Progenitor cell of endocrine pancreas (in vitro differentiated cells): ENCODE measurements around the gene BMP4. TPM values are rescaled to one million over a fixed set of nuclear protein-coding genes. Genes with fewer than 3 reads are reported as not detected.

Experiments used
- DNase-seq: peaks from one replicate; pipeline ENCODE4 v3.0.0; 2021; ENCODE audit warnings: low spot score; ENCODE audit not compliant: unreplicated experiment
- H3K27ac Mint-ChIP-seq: 2 replicates; pipeline ENCODE4 v1.8.0; 2021; ENCODE audit warnings: mild to moderate bottlenecking, moderate library complexity, mixed read lengths
- H3K27me3 Mint-ChIP-seq: 2 replicates; pipeline ENCODE4 v1.8.0; 2021; ENCODE audit warnings: mixed read lengths
- H3K36me3 Mint-ChIP-seq: 2 replicates; pipeline ENCODE4 v1.8.0; 2022; ENCODE audit warnings: mixed read lengths; ENCODE audit not compliant: insufficient read depth
- H3K4me1 Mint-ChIP-seq: 2 replicates; pipeline ENCODE4 v1.8.0; 2021; ENCODE audit warnings: low read depth, mixed read lengths
- H3K4me3 Mint-ChIP-seq: 2 replicates; pipeline ENCODE4 v1.8.0; 2021; ENCODE audit warnings: low read depth, mild to moderate bottlenecking, moderate library complexity, mixed read lengths
- H3K9me3 Mint-ChIP-seq: 2 replicates; pipeline ENCODE4 v1.8.0; 2021; ENCODE audit warnings: low read depth, mixed read lengths
- long read RNA-seq: library from polyadenylated mRNA; unstranded; transcript quantifications from one replicate; pipeline ENCODE4 v2.0.0, GENCODE V29; 2020
- total RNA-seq: library from RNA; stranded (reverse); gene quantifications from 2 replicates; pipeline ENCODE4 v1.2.1, GENCODE V29; 2021
- TF ChIP-seq, protein P1 (sequence below): fragments of 200-600 bp; sonication (generic); IDR thresholded peaks from one replicate; pipeline ENCODE4 v1.5.0; 2021; ENCODE audit warnings: antibody characterized with exemption, mild to moderate bottlenecking; ENCODE audit not compliant: unreplicated experiment

BMP4 gene
- 2.7 and 7.5 TPM in 2 replicates for total RNA-seq
- long read RNA-seq, transcript BMP4-201 (4 exons, 1,917 nt) = minor isoform, 7 of 18 reads
- long read RNA-seq, transcript BMP4-205 (3 exons, 1,705 nt) = major isoform, 8 of 18 reads
- long read RNA-seq, partial matches to known transcripts = 0 of 18 reads
- long read RNA-seq, other reads (novel, unspliced or antisense) = 3 of 18 reads

DNA sequence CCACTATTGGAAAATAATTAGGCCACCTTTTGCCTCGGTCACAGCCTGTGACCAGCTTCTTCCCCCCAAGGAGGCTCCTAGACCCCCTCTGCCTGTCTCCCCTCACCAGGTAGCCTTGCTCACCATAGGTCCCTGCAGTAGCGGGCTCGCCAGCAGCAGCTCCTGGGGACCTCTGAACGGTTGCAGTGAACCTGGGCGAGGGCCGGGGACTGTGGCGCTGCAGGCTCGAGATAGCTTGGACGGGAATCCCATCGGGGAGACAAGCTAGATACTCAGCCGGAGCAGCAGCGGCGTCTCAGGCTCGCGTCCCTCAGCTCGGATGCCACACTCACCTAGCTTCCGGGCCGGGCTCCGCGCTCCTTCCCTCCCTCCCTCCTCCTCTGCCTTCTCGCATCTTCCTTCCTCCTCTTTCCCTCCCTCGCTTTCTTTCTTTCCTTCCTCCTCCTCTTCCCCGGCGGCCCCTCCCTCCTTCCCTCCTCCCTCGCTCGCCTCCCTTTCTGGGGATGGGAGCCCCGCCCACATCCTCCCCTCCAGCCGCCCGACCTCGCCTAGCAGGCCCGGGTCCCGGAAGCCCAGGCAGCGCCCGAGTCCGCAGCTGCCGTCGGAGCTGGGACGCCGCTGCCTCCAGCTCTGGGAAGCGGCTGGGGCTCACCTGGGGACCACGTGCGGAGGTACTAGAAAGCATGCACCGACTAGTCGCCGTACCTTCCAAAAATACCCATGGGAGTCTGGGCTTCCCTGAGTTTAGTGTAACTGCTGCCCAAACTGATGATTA is at the start of gene BMP4:
Gene BMP4, minus strand, starts transcription at position 399 of the 775 bp plus-strand sequence. CDS start 4,603 bp downstream, outside the sequence.
- TF ChIP-seq, protein P1, sequence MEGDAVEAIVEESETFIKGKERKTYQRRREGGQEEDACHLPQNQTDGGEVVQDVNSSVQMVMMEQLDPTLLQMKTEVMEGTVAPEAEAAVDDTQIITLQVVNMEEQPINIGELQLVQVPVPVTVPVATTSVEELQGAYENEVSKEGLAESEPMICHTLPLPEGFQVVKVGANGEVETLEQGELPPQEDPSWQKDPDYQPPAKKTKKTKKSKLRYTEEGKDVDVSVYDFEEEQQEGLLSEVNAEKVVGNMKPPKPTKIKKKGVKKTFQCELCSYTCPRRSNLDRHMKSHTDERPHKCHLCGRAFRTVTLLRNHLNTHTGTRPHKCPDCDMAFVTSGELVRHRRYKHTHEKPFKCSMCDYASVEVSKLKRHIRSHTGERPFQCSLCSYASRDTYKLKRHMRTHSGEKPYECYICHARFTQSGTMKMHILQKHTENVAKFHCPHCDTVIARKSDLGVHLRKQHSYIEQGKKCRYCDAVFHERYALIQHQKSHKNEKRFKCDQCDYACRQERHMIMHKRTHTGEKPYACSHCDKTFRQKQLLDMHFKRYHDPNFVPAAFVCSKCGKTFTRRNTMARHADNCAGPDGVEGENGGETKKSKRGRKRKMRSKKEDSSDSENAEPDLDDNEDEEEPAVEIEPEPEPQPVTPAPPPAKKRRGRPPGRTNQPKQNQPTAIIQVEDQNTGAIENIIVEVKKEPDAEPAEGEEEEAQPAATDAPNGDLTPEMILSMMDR = no peak
- Mint-ChIP-seq H3K4me1 (peaks cover 36% of the 10 kb centered on the region), H3K27ac (no peak within 1 kb of the TSS), H3K4me3 (peak within 1 kb of the TSS; percentile 82), H3K9me3 (no peaks in the 10 kb centered on the region), H3K36me3 (no peaks in the 10 kb centered on the region), H3K27me3 (peaks cover 77% of the 10 kb centered on the region)
- no peak for DNase-seq

DNA sequence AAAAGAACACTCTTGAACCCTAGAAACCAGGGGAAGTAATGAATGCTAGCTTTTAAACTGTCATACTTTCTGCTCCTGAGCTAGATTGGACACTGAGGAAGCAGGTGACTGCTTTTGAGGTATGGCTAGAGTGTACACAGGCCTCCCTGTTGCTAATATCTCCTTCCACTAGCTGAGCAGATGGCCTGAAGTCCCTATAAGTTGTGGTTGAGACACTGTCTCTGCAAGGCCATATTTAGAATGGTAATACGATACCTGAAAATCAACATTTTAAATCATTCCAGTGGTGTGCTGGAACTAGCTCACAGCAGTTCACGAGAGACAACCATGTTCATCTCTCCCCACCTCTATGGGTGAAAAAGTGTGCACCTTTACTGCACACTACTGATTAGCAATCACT is 46.4 kb upstream of the BMP4 start:
- Mint-ChIP-seq H3K36me3 (no peaks in the 10 kb centered on the region), H3K4me3 (no peak overlapping the region), H3K4me1 (peaks cover 4% of the 10 kb centered on the region), H3K27me3 (no peaks in the 10 kb centered on the region), H3K9me3 (peaks cover 6% of the 10 kb centered on the region), H3K27ac (no peak overlapping the region)
- DNase-seq = no peak
- TF ChIP-seq, protein P1 = no peak

DNA sequence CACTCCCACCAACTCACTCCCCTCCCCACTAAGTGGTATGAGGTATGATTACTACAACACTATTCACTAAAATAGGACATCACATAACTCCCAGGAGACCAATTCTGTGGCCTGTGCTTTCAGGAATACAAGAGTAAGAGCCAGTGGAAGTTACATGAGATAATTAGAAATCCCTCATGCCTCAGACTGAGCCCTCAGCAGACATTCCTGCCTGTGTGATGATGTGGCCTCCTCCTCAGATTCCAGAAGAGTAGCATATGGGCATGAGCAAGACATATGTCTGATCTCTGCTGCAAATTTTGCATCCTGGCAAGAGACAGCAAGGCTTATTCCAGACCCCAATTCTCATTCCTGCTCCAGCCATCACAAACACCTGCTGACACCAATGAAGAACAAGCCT is 46.0 kb upstream of the BMP4 start:
- H3K27ac Mint-ChIP-seq = no peak overlapping the region
- no peak for DNase-seq
- H3K4me1 Mint-ChIP-seq = peaks cover 4% of the 10 kb centered on the region
- peaks cover 6% of the 10 kb centered on the region for H3K9me3 Mint-ChIP-seq
- no peaks in the 10 kb centered on the region for H3K27me3 Mint-ChIP-seq
- H3K4me3 Mint-ChIP-seq = no peak overlapping the region
- TF ChIP-seq, protein P1 = no peak
- H3K36me3 Mint-ChIP-seq = no peaks in the 10 kb centered on the region

DNA sequence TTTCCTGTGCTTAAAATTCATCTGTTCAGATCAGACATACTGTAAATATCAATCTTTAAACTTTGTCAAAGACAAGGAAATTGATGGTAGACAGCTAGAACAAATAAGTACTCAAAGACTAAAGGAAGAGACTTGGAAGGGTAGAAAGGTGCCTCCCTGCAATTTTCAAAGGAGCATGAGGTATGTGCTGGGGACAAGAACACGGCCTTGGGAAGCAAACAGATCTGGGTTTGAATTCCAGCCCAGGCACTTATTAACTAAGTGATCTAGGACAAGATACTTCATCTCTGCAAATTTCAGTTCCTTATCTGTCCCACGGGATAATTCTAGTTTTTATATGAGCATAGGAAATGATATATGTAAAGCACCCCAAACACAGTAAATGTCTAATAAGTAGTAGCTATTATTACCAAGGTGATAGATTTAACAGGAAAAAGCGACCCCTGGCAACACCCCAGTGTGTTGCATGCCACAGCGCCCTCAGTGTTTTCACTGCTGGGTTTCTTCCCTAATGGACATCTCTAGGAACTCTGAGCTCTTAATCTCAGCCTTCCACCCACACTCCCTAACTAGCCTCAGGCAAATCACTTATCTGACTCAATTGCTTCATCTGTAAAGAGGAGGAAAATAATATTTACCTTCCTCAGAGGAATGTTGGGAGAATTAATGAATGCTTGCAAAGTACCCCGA is 44.7 kb upstream of the BMP4 start:
- Mint-ChIP-seq H3K4me1 (peaks cover 4% of the 10 kb centered on the region), H3K27me3 (no peaks in the 10 kb centered on the region), H3K4me3 (no peak overlapping the region), H3K27ac (no peak overlapping the region), H3K36me3 (no peaks in the 10 kb centered on the region), H3K9me3 (peaks cover 6% of the 10 kb centered on the region)
- TF ChIP-seq, protein P1 = peak; percentile 32
- no peak for DNase-seq

DNA sequence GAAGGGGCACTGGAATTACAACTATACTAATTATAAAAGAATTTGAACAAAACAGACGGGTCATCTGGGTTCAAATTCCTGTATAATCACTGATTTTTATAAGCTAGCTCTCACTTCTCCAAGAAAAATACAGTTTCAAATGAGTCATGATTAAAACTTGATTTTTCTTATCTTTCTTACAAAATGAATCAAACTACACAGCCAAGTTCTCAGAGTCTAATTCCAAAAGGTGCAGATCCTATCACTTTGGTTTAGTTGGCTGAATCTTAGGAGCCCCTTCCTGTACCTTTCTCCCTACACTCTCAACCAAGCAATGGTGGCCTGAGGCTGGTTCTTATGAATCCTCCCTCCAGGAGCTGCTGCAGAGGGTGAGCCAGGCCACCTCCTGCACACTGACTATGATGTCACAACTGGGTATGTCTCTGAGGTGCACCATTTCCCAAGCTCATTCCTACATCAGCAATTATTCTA is 43.8 kb upstream of the BMP4 start:
- DNase-seq = no peak
- no peaks in the 10 kb centered on the region for H3K9me3 Mint-ChIP-seq
- H3K27ac Mint-ChIP-seq = no peak overlapping the region
- H3K4me3 Mint-ChIP-seq = no peak overlapping the region
- H3K4me1 Mint-ChIP-seq = peaks cover 4% of the 10 kb centered on the region
- H3K36me3 Mint-ChIP-seq = no peaks in the 10 kb centered on the region
- TF ChIP-seq, protein P1 = no peak
- no peaks in the 10 kb centered on the region for H3K27me3 Mint-ChIP-seq
